Measurements from ENCODE around the gene TRIP12.

TRIP12 gene

GRCh38 chr2:229917793-229918192, 4.0 kb downstream of the TRIP12 start:
- CTCF ChIA-PET, result no interaction called here
- POLR2A ChIA-PET, result no interaction called here

GRCh38 chr2:229914171-229914570, 7.6 kb downstream of the TRIP12 start:
- no peak overlapping the region for H3K4me3 ChIP-seq (ENCODE audit: low read depth, low read length)
- ChIA-PET CTCF (no interaction called here), POLR2A (no interaction called here)
- H3K4me1 ChIP-seq (ENCODE audit: control insufficient read depth, insufficient read depth, low read length), result peaks cover 23% of the 10 kb centered on the region
- H3K9me3 ChIP-seq (ENCODE audit: control insufficient read depth, insufficient read depth, low read depth, low read length), result no peaks in the 10 kb centered on the region
- H3K36me3 ChIP-seq (ENCODE audit: control insufficient read depth in 2 of 2, insufficient read depth in 1 of 2, low read length in 2 of 2), result peaks cover 12 to 25% of the 10 kb centered on the region in 2 experiments; a peak in 2 of 3 replicates
- H3K27ac ChIP-seq (ENCODE audit: extremely low read depth, low read depth, low read length), result no peak overlapping the region
- no peak for TF ChIP-seq ZNF423 (tag by site-specific recombination; IDR thresholded peaks at IDR 0.05)
- TF ChIP-seq ZNF202 (tag by site-specific recombination; IDR thresholded peaks at IDR 0.05; ENCODE audit: borderline replicate concordance), result no peak
- TF ChIP-seq ZNF704 (tag by site-specific recombination; IDR thresholded peaks at IDR 0.05), result no peak
- no peak for TF ChIP-seq GLIS1 (tag by site-specific recombination; IDR thresholded peaks at IDR 0.05)
- TF ChIP-seq ZBTB20 (tag by site-specific recombination; IDR thresholded peaks at IDR 0.05), result no peak
- TF ChIP-seq ZNF16 (tag by site-specific recombination; IDR thresholded peaks at IDR 0.05; ENCODE audit: low read depth), result no peak
- no peak for TF ChIP-seq SETDB1 (IDR thresholded peaks at IDR 0.05; ENCODE audit: insufficient read length, low read length)
- no peak for TF ChIP-seq GFI1B (tag by site-specific recombination; IDR thresholded peaks at IDR 0.05)
- no peak for TF ChIP-seq ZNF48 (tag by site-specific recombination; IDR thresholded peaks at IDR 0.05)
- no peak for TF ChIP-seq ZXDB (tag by site-specific recombination; IDR thresholded peaks at IDR 0.05)
- TF ChIP-seq SCRT1 (tag by site-specific recombination; IDR thresholded peaks at IDR 0.05; ENCODE audit: borderline replicate concordance), result no peak
- TF ChIP-seq ZBTB48 (tag by site-specific recombination; IDR thresholded peaks at IDR 0.05), result no peak
- no peak for TF ChIP-seq ZNF639 (tag by site-specific recombination; IDR thresholded peaks at IDR 0.05)
- no peak for TF ChIP-seq ZBTB8A (tag by site-specific recombination; IDR thresholded peaks at IDR 0.05)
- no peak for TF ChIP-seq KLF1 (tag by site-specific recombination; IDR thresholded peaks at IDR 0.05)
- TF ChIP-seq ZNF530 (tag by site-specific recombination; IDR thresholded peaks at IDR 0.05; ENCODE audit: low read depth), result no peak
- no peak for TF ChIP-seq ZNF629 (tag by site-specific recombination; IDR thresholded peaks at IDR 0.05)

More at GRCh38 chr2:229917793-229918192, 4.0 kb downstream of the TRIP12 start:
- TF ChIP-seq ZNF555 (tag by site-specific recombination; conservative IDR thresholded peaks at IDR 0.05) (no peak), ZNF48 (tag by site-specific recombination; IDR thresholded peaks at IDR 0.05) (no peak), MZF1 (tag by site-specific recombination; IDR thresholded peaks at IDR 0.05; ENCODE audit: borderline replicate concordance) (no peak), ZNF529 (tag by site-specific recombination; IDR thresholded peaks at IDR 0.05; ENCODE audit: insufficient replicate concordance) (no peak), ZSCAN16 (tag by site-specific recombination; IDR thresholded peaks at IDR 0.05) (no peak), SP2 (tag by site-specific recombination; IDR thresholded peaks at IDR 0.05) (no peak), REST (tag by site-specific recombination; IDR thresholded peaks at IDR 0.05) (no peak), KLF7 (tag by site-specific recombination; IDR thresholded peaks at IDR 0.05; ENCODE audit: borderline replicate concordance) (no peak), SP3 (tag by site-specific recombination; IDR thresholded peaks at IDR 0.05) (no peak)
- peaks cover 12 to 25% of the 10 kb centered on the region in 2 experiments; a peak in 2 of 3 replicates for H3K36me3 ChIP-seq (ENCODE audit: control insufficient read depth in 2 of 2, insufficient read depth in 1 of 2, low read length in 2 of 2)
- no peaks in the 10 kb centered on the region for H3K9me3 ChIP-seq (ENCODE audit: control insufficient read depth, insufficient read depth, low read depth, low read length)
- no peak overlapping the region for H3K27ac ChIP-seq (ENCODE audit: extremely low read depth, low read depth, low read length)
- H3K4me1 ChIP-seq (ENCODE audit: control insufficient read depth, insufficient read depth, low read length), result peaks cover 9% of the 10 kb centered on the region
- H3K4me3 ChIP-seq (ENCODE audit: low read depth, low read length), result no peak overlapping the region
